GM19023 (cell line): Measurements from ENCODE around the gene RIMS4.

Experiments used
- ATAC-seq: cut with Tn5 transposase; IDR thresholded peaks from one replicate; pipeline ENCODE4 v1.9.1; 2021; ENCODE audit warnings: mild to moderate bottlenecking, moderate library complexity; ENCODE audit not compliant: unreplicated experiment

Gene RIMS4

DNA sequence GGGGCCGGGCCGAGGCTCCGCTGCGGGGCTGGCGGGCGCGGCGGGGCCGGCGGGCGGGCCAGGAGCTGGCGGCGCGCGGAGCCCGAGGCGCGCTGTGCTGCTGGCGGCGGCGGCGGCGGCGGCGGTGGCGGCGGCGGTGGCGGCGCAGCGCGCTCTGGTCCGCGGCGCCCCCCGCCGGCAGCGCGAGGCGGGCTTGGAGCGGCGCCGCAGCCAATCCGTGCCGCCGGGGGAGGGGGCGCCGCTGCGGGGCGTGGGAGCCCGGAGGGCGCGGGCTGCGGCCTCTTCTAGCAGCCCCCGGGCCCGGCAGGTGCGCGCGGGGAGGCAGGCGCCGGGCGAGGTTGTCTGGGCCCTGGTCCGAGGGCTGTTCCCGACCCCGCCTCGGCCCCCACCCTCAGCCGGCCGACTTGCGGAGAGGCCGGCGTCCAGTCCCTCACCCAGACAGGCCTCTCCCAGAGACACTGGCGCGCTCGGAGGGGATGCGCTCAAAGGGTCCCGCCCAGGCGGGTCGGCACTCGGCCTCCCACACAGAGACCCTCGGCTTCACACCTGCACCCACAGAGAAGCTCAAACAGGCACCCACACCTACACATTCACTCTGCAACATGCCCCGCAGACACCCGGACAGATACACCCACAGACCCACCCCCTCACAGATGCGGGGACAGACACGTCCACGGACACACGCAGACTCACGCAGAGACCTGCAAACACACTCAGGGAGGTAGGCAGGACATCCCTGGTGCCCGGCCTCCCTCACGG lies at the start of gene RIMS4:
Gene RIMS4 (minus strand): TSS at position 156 of the 759 bp plus-strand sequence. CDS start 275 bp downstream, outside the sequence.
- ATAC-seq, result no peak

GRCh38 chr20:44858606-44859360 lies 48.4 kb upstream of the RIMS4 start:
- ATAC-seq, result no peak

GRCh38 chr20:44856856-44857448 lies 46.6 kb upstream of the RIMS4 start:
- ATAC-seq, result no peak

GRCh38 chr20:44856442-44856841 lies 46.1 kb upstream of the RIMS4 start:
- ATAC-seq, result no peak

- no peak for ATAC-seq
Measured at GRCh38 chr20:44851545-44851944, 41.2 kb upstream of the RIMS4 start.

- no peak for ATAC-seq
Measured at GRCh38 chr20:44850837-44851236, 40.5 kb upstream of the RIMS4 start.

DNA sequence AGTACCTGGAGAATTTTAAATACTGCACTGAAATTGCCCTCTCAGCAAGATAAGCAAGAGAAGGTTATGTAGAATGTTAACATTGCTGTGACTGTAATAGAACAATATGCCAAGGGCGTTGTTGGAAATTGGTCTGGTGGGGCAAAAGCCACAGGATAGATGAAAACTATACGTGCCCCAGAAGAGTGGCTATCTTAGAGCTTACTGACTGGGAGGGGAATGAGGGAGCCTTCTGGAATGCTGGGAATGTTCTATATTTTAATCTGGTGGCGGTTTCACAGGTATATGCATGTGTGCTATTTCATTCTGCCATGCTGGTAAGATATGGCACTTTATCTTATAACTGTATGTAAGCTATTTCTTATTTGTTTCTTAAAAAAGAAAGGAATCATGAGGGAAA lies 39.9 kb upstream of the RIMS4 start:
- ATAC-seq, result no peak

GRCh38 chr20:44849703-44850102 lies 39.4 kb upstream of the RIMS4 start:
- no peak for ATAC-seq

DNA sequence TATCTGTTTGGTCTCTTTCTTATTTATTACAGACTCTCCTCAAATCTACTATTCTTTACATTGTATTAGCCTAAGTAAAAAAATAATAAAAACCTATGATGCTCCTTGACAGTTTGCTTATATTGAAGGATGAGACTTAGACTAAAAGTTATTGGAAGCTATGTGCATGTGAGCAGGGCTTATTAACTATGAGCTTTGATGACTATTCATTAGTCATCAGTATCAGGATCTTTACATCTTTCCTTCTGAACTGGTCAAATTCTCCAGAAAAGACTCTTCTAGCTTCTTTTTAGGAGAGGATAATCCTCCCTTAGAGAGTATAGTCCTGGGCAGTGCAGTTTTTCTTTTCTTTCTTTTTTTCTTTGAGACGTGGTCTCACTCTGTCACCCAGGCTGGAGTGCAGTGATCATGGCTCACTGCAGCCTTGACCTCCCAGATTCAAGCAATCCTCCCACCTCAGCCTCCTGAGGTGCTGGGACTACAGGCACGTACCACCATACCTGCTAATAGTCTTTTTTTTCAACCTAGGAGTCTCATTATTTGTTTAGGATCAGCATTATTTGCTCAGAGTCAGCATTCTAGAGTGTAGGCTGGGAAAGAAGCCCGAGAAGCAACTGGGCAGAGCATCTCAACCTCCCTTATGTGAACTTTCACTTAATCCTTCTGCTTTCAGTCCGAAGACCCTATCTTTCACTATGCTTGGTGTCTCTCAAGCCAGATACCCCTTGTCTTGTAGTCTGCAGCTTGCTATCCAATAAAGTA lies 38.1 kb upstream of the RIMS4 start:
- ATAC-seq, result no peak

DNA sequence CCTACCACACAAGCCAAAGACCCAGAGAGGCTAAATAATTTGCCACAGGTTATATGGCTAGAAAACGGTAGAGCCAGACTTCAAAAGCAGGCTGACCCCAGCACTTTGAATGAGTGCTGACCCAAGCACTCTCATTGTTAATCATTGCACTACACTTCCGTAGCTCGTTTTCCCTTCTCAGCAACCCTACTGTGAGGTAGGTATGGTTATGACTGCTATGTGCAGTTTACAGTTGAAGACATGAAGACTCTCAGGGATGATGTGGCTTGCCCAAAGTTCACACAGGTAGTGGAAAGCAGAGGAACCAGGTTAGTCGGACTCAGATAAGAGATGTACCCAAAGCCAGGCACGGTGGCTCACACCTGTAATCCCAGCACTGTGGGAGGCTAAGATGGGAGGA lies 33.5 kb upstream of the RIMS4 start:
- no peak for ATAC-seq

DNA sequence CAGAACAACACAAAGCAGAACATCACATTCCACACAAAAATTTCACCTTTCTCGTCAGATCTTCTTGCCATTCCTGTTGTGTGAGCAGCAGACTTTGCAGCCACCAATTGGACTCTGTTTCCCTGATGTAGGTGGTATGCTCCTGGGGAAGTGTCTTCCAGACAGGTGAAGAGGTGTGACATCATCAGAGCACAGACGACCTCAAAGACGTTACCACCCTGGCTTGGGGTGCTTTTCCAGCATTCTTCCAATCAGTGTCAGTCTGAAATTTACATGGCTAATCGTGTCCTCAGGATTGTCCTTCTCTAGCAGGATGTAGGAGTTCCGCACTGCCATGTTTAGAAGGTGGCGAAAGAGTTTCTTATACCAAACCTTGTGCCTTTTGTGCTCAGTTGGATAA lies 31.6 kb upstream of the RIMS4 start:
- ATAC-seq, result no peak

DNA sequence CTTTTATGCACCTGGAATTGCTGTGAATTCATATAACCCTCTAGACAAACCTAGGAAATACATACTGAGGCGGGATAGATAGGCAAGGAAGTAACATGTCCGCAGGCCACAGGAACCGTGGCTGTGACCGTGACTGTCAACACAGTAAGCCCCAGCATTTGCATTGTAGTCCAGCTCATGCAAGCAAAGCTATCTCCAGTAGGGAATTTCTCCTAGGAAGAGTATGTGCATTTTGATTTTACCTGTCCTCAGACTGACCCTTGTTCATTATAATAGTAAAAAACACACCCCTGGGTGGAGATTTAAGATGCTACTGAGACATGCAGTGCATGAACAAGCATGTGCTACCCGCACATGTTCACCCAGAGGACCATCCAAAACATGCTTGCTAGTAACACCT lies 30.5 kb upstream of the RIMS4 start:
- ATAC-seq, result no peak

DNA sequence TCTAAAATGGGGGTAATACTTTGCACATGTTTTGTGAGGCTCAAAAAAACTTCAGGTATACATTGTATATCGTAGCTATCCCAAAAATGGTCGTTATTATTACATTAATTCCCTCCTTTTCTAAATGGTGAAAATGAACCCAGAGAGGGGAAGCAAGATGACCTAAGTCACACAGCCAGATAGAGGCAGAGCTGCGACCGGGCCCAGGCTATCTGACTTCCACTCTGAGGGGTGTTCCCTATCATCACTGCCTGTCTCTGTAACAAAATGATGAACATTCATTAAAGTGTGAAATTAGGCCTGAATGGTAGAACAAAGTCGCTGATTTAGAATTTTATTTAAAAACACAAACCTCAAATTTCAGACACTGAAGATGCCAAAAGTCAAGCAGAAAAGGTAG lies 29.1 kb upstream of the RIMS4 start:
- no peak for ATAC-seq

GRCh38 chr20:44838521-44838920 lies 28.2 kb upstream of the RIMS4 start:
- no peak for ATAC-seq

DNA sequence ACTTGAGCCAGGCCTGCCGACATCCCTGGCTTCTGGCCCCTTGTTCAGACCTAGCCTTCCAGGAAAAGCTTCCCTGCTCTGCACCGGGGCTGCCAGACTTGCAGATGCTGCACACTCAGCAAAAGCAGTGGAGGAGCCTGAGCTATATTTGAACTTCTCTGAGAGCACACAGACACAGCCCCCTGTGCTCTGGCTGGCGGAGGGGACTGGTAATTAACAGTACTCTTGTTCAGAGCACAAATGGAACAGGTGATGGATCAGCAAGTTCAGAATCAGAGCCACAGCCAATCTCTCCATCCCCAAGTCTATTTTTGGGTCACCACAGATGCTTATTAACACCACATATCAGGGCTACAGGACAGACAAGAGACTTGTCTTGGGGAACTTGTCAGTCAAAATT lies 27.6 kb upstream of the RIMS4 start:
- no peak for ATAC-seq

GRCh38 chr20:44836601-44837120 lies 26.3 kb upstream of the RIMS4 start:
- no peak for ATAC-seq

- ATAC-seq, result no peak
Measured at GRCh38 chr20:44835661-44836221, 25.4 kb upstream of the RIMS4 start.

DNA sequence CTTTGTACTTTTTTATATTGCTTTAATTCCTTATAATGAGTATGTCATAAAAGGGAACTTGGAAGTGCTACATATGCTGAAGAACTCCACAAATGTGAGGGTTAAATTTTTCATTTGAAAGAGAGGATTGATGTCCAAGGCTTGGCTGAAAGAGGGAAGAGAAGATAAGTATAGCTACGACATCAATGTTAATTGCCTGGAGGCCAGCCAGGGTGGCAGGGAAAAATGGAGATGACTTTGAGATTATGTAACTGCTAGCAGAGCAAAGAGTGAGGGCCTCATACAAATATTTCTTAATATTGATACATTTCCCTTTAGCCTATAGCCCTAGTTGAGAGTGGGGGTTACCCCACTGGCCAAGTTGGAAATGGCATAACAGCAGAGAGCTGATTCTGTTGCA lies 24.8 kb upstream of the RIMS4 start:
- ATAC-seq, result no peak

GRCh38 chr20:44834693-44835092 lies 24.3 kb upstream of the RIMS4 start:
- no peak for ATAC-seq

GRCh38 chr20:44833437-44833836 lies 23.1 kb upstream of the RIMS4 start:
- ATAC-seq, result no peak

DNA sequence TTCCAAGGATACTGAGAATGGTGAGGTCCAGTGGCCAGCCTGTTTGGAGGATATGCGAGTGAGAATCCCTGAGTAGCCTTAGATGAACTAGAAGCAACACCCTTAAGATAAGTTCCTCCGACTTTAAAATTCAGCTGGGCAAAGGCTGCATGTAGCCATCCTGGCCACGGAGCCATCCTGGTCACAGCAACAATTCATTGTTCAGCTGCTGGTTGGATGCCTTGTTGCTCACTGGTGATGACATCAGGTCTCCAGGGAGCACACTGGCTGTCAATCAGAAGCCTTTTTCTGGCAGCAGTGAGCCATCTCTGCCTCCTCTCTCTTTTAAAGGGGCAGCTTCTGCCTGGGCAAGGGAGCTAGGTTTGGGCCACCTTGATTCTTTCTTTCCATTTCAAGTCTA lies 22.4 kb upstream of the RIMS4 start:
- ATAC-seq, result no peak
